Measurements from ENCODE around the gene ZNF184. TPM values are rescaled to one million over a fixed set of nuclear protein-coding genes. Genes with fewer than 3 reads are reported as not detected.

ZNF184 gene
- polyA plus RNA-seq, 1 donor from 2014 or later, result 16.4 TPM

Small RNA genes lying within 50 kb of the gene (small RNA-seq; reads per million reads assigned to genes)
- 0 reads per million in 3 experiments for gene AL021918.1
- 0 reads per million in 3 experiments for gene AL021918.2
- gene MCFD2P1, result 0 reads per million in 3 experiments

Other genes with a start within 250 kb of the ZNF184 start
- not detected in 2 replicates for gene PRSS16, start 225.4 kb downstream of the ZNF184 start, polyA plus RNA-seq
- gene POM121L2, start 160.8 kb downstream of the ZNF184 start, polyA plus RNA-seq, result not detected in 2 replicates
- 2.5 and 2.9 TPM in 2 replicates for gene ZNF391, start 84.3 kb downstream of the ZNF184 start, polyA plus RNA-seq